SJSA1 (cell line): ENCODE results near the gene STRN4. TPM values are rescaled to one million over a fixed set of nuclear protein-coding genes. Genes with fewer than 3 reads are reported as not detected.
"Not testable (repeated sequence)": the region's sequence is repeated elsewhere in the genome, so short reads cannot be mapped to it uniquely, and the experiment has no call there.

ENCODE experiments used
- DNase-seq, 2 experiments: peaks; one replicate each; pipeline ENCODE4 v3.0.0-alpha.2; 2015 to 2020; ENCODE audit warnings: low spot score in 2 of 2, low read depth in 1 of 2
- H3K27ac ChIP-seq: fragments of 250-450 bp; sonication (Bioruptor Pico); 2 replicates; pipeline ENCODE4 v1.5.1; 2020; ENCODE audit warnings: mild to moderate bottlenecking, moderate library complexity
- H3K27me3 ChIP-seq: fragments of 250-450 bp; sonication (Bioruptor Pico); replicated peaks from 2 replicates; pipeline ENCODE4 v1.5.1; 2020; ENCODE audit warnings: mild to moderate bottlenecking, moderate library complexity
- H3K36me3 ChIP-seq: fragments of 250-450 bp; sonication (Bioruptor Pico); 2 replicates; pipeline ENCODE4 v1.5.1; 2020; ENCODE audit warnings: mild to moderate bottlenecking
- H3K4me1 ChIP-seq: fragments of 250-450 bp; sonication (Bioruptor Pico); replicated peaks from 2 replicates; pipeline ENCODE4 v1.6.1; 2021; ENCODE audit warnings: mild to moderate bottlenecking
- H3K4me3 ChIP-seq: fragments of 250-450 bp; sonication (Bioruptor Pico); 2 replicates; pipeline ENCODE4 v1.5.1; 2020; ENCODE audit warnings: mild to moderate bottlenecking
- H3K9me3 ChIP-seq: fragments of 250-450 bp; sonication (Bioruptor Pico); replicated peaks from 2 replicates; pipeline ENCODE4 v1.5.1; 2020; ENCODE audit warnings: mild to moderate bottlenecking
- total RNA-seq: library from RNA; depleted of rRNA; stranded (reverse); fragments of >200 nt; shearing (Covaris generic); gene quantifications from 2 replicates; pipeline ENCODE4 v1.2.3, GENCODE V29; 2014

Gene STRN4
- total RNA-seq, 1 experiment from 2014 or later: 91.1 TPM

- DNase-seq: no peak
- H3K36me3 ChIP-seq: peaks cover 31% of the 10 kb centered on the region
- H3K4me3 ChIP-seq: peak overlapping the region; percentile 52
- H3K27me3 ChIP-seq: no peaks in the 10 kb centered on the region
- peaks cover 31% of the 10 kb centered on the region for H3K4me1 ChIP-seq
- H3K27ac ChIP-seq: 0 out of 2 replicates have a peak overlapping the region, but pooled peaks have one; percentile 7
- no peaks in the 10 kb centered on the region for H3K9me3 ChIP-seq
Observed at GRCh38 chr19:46715975-46716671, 30.1 kb downstream of the STRN4 start.

GRCh38 chr19:46715620-46715974 is 30.7 kb downstream of the STRN4 start:
- Histone ChIP-seq H3K36me3 (peaks cover 29% of the 10 kb centered on the region), H3K9me3 (no peaks in the 10 kb centered on the region), H3K4me3 (peak overlapping the region; percentile 52), H3K27ac (0 out of 2 replicates have a peak overlapping the region, but pooled peaks have one; percentile 7), H3K27me3 (no peaks in the 10 kb centered on the region), H3K4me1 (peaks cover 31% of the 10 kb centered on the region)
- no peak for DNase-seq

GRCh38 chr19:46714444-46715106 is 31.7 kb downstream of the STRN4 start:
- H3K4me1 ChIP-seq: peaks cover 31% of the 10 kb centered on the region
- H3K27ac ChIP-seq: peak overlapping the region; percentile 74
- H3K4me3 ChIP-seq: peak overlapping the region; percentile 44
- H3K9me3 ChIP-seq: no peaks in the 10 kb centered on the region
- no peaks in the 10 kb centered on the region for H3K27me3 ChIP-seq
- peaks cover 24% of the 10 kb centered on the region for H3K36me3 ChIP-seq
- DNase-seq: peak in 1 of 2 experiments; percentile 30

DNA sequence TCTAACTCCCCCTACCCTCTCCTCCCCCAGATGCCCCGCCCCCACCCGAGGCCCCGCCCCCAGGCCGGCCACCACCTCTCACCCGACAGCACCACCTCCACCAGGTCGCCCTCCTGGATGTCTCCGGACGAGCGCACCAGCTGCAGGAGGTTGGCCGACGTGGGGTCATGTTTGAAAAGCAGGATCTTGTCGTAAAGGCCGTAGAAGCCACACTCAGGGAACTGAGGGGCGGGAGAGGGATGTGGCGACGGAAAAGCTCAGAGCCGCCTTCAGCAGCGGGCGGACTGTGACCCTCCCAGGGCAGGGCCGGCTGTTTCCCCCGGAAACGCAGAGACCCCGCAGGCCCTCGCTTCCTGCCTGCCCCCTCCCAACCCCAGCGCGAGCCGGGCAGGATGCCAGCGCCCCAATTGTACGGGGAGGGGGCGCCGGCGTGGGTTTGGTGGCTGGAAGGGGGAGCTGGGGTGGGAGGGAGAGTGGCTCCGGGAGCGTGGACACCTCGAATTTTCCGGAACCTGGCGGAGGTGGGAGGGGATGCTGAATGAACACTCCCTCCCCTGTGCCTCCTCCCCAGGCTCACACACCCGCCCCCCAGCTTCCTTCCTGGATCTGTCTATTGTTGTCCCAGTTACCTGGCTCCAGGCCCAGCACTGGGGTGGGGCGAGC is 32.3 kb downstream of the STRN4 start:
- Histone ChIP-seq H3K27me3 (no peaks in the 10 kb centered on the region), H3K9me3 (no peaks in the 10 kb centered on the region), H3K4me1 (peaks cover 31% of the 10 kb centered on the region), H3K4me3 (peak overlapping the region; percentile 44), H3K27ac (peak overlapping the region; percentile 74), H3K36me3 (peaks cover 26% of the 10 kb centered on the region)
- DNase-seq: peak in 1 of 2 experiments; percentile 81

- not testable (repeated sequence) for H3K27me3 ChIP-seq, H3K9me3 ChIP-seq, H3K27ac ChIP-seq, H3K4me3 ChIP-seq, DNase-seq
- Histone ChIP-seq H3K4me1 (peaks cover 26% of the 10 kb centered on the region), H3K36me3 (peaks cover 21% of the 10 kb centered on the region)
Observed at GRCh38 chr19:46712768-46713338, 33.4 kb downstream of the STRN4 start.

DNA sequence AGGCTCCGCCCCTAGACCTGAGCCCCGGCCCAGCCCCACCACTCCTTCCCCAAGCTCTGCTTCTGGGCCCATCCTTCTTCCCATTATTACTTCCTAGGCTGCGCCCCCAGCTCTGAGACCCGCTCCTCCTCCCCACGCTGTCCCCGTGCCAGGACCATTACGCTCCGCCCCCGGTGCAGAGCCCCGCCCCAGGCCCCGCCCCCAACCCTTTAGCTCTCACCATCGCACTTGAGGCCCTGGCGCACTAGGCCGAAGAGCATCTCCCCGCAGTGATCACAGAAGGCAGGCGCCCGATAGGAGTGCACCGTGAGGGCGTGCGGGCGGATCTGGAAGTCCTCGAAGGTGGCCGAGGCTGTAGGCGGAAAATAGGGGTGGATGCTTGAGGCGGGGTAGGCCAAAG is 35.6 kb downstream of the STRN4 start:
- H3K9me3 ChIP-seq: no peaks in the 10 kb centered on the region
- no peak for DNase-seq

DNA sequence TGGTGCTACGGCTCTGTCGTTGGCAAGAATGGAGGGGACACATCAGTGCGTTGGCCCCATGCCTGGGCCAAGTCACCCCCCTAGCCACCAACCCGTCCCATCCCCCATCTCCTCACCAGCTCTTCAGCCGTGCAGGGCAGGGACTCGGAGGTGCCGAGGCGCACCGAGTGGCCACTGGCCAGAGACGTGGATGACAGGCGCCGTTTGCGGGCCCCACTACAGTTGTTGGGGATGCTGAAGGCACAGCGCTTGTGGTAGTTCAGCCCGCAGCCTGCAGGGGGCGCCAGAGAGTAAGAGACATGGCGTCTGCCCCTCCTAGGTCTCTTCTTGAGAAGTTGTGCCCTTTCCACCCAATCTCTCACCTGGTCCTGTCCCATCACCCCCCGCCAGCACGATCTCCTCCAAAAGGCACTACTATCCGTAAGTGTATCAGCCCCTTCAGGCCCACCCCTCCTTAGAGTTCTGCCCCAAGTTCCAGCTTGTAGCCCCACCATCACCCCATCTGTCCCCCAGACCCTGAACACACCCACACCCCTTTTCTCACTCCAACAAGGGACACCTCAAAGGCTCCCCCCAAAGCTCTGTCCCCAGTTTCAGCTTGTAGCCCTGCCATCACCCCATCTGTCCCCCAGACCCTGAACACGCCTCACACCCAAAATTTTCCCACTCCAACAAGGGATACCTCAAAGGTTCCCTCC is 41.7 kb downstream of the STRN4 start:
- Histone ChIP-seq H3K4me3 (no peak overlapping the region), H3K4me1 (no peaks in the 10 kb centered on the region), H3K27me3 (no peaks in the 10 kb centered on the region), H3K27ac (no peak overlapping the region), H3K9me3 (no peaks in the 10 kb centered on the region), H3K36me3 (peaks cover 57% of the 10 kb centered on the region)
- DNase-seq: no peak

More for the DNA sequence above, 35.6 kb downstream of the STRN4 start:
- Histone ChIP-seq H3K4me1 (peaks cover 15% of the 10 kb centered on the region), H3K36me3 (peaks cover 29% of the 10 kb centered on the region), H3K27ac (no peak overlapping the region), H3K4me3 (no peak overlapping the region), H3K27me3 (no peaks in the 10 kb centered on the region)

DNA sequence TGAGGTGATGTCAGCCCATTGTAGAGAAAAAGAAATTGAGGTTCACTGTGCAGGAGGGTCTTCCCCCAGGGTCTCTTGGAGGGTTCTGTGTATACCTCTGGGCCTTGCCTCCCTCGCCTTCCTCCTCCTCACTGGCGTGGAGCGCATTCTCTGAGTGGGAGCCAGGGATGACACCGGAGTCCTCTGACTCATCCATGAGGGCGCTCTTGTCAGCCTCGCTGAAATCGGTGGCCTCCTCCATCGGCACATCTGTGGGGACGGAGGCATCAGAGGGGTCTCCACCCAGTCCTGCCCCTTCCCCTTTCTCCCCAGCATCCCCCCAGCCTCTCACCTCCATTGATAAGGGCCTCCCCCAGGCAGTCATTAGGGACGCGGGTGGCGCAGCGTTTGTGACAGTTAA is 45.5 kb downstream of the STRN4 start:
- no peaks in the 10 kb centered on the region for H3K9me3 ChIP-seq
- H3K4me1 ChIP-seq: no peaks in the 10 kb centered on the region
- H3K4me3 ChIP-seq: no peak overlapping the region
- DNase-seq: no peak
- H3K36me3 ChIP-seq: peaks cover 68% of the 10 kb centered on the region
- H3K27me3 ChIP-seq: no peaks in the 10 kb centered on the region
- no peak overlapping the region for H3K27ac ChIP-seq

DNA sequence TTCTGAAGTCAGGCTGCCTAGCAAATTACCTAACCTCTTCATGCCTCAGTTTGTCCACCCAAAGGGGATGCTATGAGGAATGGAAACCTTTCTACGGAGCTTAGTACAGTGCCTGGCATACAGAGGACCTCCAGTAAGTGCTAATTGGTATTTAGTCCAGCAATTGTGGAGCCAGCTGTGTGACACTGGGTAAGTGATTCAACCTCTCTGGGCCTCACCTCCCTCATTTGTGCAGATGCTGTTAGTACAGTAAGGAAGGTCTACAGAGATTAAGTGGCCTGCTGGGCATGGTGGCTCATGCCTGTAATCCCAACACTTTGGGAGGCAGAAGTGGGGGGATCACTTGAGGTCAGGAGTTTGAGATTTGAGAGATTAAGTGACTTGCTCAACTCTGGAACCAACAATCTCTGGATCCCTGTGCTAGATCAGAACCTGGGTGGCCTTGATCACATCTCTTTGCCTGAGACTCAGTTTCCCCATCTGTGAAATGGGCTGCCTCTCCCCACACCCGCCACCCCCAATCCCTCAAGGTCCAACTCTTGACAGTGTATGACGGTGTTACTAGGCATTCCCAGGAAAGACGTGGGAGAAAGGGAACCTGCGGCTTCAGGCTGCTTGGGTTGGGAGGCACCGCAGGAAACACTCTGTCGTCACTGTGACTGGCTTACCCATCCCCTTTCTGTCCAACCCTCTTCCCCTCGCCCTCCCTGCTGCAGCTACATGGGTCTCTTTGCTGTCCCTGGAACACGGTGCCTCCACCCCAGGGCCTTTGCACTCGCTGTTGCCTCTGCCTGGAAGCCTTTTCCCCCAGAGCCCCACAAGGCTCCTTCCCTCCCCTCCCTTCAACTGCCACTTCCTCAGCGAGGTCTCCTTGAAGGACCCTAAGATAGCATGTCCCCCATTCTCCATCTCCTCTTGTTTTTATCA is 47.6 kb downstream of the STRN4 start:
- no peak for DNase-seq
- H3K36me3 ChIP-seq: peaks cover 80% of the 10 kb centered on the region
- no peaks in the 10 kb centered on the region for H3K27me3 ChIP-seq
- no peaks in the 10 kb centered on the region for H3K4me1 ChIP-seq
- no peak overlapping the region for H3K27ac ChIP-seq
- H3K4me3 ChIP-seq: no peak overlapping the region
- H3K9me3 ChIP-seq: no peaks in the 10 kb centered on the region

DNA sequence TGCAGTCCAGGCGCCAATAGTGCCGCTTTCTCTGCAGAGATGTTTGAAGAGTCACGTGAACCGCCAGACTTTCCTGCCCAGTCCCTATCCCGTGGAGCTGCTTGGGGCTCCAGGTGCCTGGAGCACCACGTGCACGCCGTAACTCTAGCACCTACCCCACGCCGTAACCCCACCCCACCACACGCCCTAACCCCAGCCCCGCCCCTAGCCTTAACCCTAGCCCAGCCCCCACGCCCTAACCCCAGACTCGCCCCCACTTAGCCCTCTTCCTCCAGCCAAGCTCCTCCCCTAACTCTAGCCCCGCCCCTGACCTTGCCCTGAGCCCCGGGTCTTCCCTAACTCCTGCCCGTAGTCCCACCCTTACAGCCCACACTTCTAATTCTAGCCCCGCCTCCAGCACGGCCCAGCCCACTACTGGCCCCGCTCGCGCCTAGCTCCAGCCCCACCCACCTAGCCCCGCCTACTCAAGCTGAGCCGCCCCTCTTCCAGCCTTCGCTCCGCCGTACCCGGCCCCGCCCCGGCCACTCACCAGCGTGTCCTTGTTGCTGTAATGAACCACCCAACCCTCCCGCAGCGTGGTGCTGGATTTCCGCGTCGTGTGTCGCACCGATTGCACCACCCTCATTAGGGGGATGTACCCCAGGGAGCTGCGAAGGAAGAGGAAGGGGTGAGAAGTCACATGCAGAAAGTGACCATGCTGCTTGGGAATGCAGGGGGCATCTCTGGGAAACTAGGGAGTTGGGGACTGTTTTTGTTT is 48.9 kb downstream of the STRN4 start:
- Histone ChIP-seq H3K27me3 (no peaks in the 10 kb centered on the region), H3K9me3 (no peaks in the 10 kb centered on the region), H3K4me3 (no peak overlapping the region), H3K36me3 (peaks cover 83% of the 10 kb centered on the region), H3K27ac (no peak overlapping the region), H3K4me1 (no peaks in the 10 kb centered on the region)
- DNase-seq: no peak

DNA sequence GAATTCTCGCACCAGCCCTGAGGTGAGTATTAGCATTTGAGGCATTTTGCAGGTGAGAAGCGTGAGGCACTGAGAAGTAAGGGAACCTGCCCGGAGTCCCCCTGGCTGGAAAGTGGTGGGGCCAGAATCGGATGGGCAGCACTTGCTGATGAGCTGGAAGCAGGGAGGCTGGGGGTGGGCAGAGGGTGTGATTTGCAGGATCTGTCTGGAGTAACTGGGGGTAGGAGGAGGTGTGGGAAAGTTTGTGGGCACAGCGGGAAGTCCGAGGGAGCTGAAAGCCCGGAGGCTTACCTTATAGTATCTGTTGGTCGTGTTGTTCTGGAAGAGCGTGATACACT is 49.4 kb downstream of the STRN4 start:
- Histone ChIP-seq H3K27me3 (no peaks in the 10 kb centered on the region), H3K36me3 (peaks cover 85% of the 10 kb centered on the region), H3K4me1 (no peaks in the 10 kb centered on the region), H3K27ac (no peak overlapping the region), H3K9me3 (no peaks in the 10 kb centered on the region), H3K4me3 (no peak overlapping the region)
- DNase-seq: no peak

DNA sequence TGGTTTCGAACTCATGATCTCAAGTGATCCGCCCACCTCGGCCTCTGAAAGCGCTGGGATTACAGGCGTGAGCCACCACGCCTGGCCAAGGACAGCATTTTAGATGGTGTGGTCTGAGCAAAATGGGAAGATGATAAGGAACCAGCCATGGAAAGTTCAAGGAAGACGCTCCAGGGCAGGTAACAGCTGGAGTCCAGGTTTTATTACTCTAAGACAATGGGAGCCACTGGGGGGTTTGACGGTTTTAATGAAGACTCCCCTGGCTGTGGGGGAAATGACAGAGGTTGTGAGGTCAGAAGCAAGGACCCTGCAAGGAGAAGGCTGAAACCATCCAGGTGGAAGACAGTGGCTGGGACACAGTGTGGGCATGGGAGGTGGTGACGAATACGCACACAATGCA is 50.2 kb downstream of the STRN4 start:
- Histone ChIP-seq H3K27ac (no peak overlapping the region), H3K27me3 (no peaks in the 10 kb centered on the region), H3K36me3 (peaks cover 88% of the 10 kb centered on the region), H3K4me3 (no peak overlapping the region), H3K4me1 (no peaks in the 10 kb centered on the region), H3K9me3 (no peaks in the 10 kb centered on the region)
- DNase-seq: no peak
